Effector memory CD8-positive, alpha-beta T cell (primary cell): ENCODE data around the gene HOXD13.

Experiments
- ATAC-seq: fragments of 150-1000 bp; cut with Tn5 transposase; replicated peaks from 2 replicates; pipeline ENCODE4 v1.10.0; 2021; ENCODE audit warnings: mild to moderate bottlenecking, moderate library complexity
- DNase-seq, 3 experiments: peaks; one replicate each; pipeline ENCODE4 v3.0.0; 2021
- H3K27ac Mint-ChIP-seq, 2 donors: one replicate each; pipeline ENCODE4 v1.8.0; 2022; ENCODE audit warnings: mild to moderate bottlenecking in 2 of 2, mixed read lengths in 2 of 2, moderate library complexity in 2 of 2
- H3K27me3 Mint-ChIP-seq, 2 donors: one replicate each; pipeline ENCODE4 v1.8.0; 2022; ENCODE audit warnings: mixed read lengths in 2 of 2
- H3K36me3 Mint-ChIP-seq: one replicate; pipeline ENCODE4 v1.8.0; 2022; ENCODE audit warnings: mild to moderate bottlenecking, moderate library complexity, mixed read lengths; ENCODE audit not compliant: insufficient read depth
- H3K4me1 Mint-ChIP-seq, 2 donors: one replicate each; pipeline ENCODE4 v1.8.0; 2022; ENCODE audit warnings: low read depth in 2 of 2, mixed read lengths in 2 of 2
- H3K4me3 Mint-ChIP-seq, 2 donors: one replicate each; pipeline ENCODE4 v1.8.0; 2022; ENCODE audit warnings: mild to moderate bottlenecking in 2 of 2, mixed read lengths in 2 of 2, moderate library complexity in 2 of 2
- H3K9me3 Mint-ChIP-seq, 2 donors: one replicate each; pipeline ENCODE4 v1.8.0; 2022; ENCODE audit warnings: mixed read lengths in 2 of 2

Gene HOXD13

GRCh38 chr2:176137252-176137580 lies 44.7 kb downstream of the HOXD13 start:
- Mint-ChIP-seq H3K4me3 (no peak overlapping the region), H3K36me3 (peaks cover 37% of the 10 kb centered on the region), H3K9me3 (no peaks in the 10 kb centered on the region), H3K27ac (no peak overlapping the region), H3K27me3 (peaks cover 88 to 100% of the 10 kb centered on the region in 2 donors), H3K4me1 (peaks cover 9 to 30% of the 10 kb centered on the region in 2 donors)
- DNase-seq (no peak), ATAC-seq (no peak)

GRCh38 chr2:176137906-176138305 lies 45.4 kb downstream of the HOXD13 start:
- peaks cover 87 to 100% of the 10 kb centered on the region in 2 donors for H3K27me3 Mint-ChIP-seq
- H3K4me1 Mint-ChIP-seq, result peaks cover 6 to 27% of the 10 kb centered on the region in 2 donors
- H3K9me3 Mint-ChIP-seq, result no peaks in the 10 kb centered on the region
- H3K36me3 Mint-ChIP-seq, result peaks cover 30% of the 10 kb centered on the region
- H3K4me3 Mint-ChIP-seq, result no peak overlapping the region
- H3K27ac Mint-ChIP-seq, result no peak overlapping the region
- ATAC-seq (no peak), DNase-seq (no peak)

- Mint-ChIP-seq H3K27ac (no peak overlapping the region), H3K27me3 (peaks cover 88 to 100% of the 10 kb centered on the region in 2 donors), H3K4me3 (peak overlapping the region in 1 of 2 donors; percentile 31), H3K4me1 (peaks cover 6 to 26% of the 10 kb centered on the region in 2 donors), H3K36me3 (peaks cover 26% of the 10 kb centered on the region), H3K9me3 (no peaks in the 10 kb centered on the region)
- DNase-seq (no peak), ATAC-seq (no peak)
Measured at GRCh38 chr2:176138526-176138922, 46.0 kb downstream of the HOXD13 start.

DNA sequence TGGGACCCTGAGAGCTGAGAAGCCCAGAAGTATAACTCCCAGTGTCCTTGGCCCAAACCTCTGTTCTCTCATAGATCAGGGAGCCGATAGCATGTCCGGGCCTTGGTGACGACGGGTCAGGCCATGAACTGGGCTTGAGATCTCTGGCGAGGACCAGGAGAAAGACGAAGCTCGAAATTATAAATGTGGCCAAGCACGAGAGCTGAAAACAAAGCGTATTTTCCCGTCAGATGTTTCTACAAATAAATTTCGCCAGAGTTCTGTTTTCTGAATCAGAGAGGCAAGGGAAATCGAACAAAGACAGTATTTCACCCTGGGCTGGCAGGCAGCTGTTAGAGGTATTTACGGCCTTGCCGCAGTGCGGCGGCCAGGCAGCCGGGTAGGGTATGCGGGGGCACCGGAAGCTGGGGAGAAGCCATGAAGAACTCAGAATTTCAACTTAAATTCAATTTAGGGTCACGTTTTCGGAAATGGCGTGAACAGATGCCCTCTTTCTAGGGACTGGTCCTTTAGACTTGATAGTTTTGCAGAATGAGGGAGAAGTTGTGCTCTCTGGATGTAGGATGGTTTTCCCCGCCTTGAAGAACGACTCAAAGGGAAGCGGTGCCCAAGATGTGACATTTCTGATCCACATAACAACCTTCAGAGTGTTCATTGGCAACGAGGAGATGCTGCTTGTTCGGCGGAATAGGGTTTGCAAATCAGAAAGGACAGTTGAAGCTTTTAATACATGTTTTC lies 46.6 kb downstream of the HOXD13 start:
- no peak overlapping the region for H3K27ac Mint-ChIP-seq
- H3K4me3 Mint-ChIP-seq, result peak overlapping the region; percentile 28 to 31
- no peak for DNase-seq

GRCh38 chr2:176139661-176140512 lies 47.4 kb downstream of the HOXD13 start:
- peaks cover 26% of the 10 kb centered on the region for H3K36me3 Mint-ChIP-seq
- no peak overlapping the region for H3K27ac Mint-ChIP-seq
- no peak for DNase-seq
- H3K27me3 Mint-ChIP-seq, result peaks cover 88 to 100% of the 10 kb centered on the region in 2 donors
- H3K9me3 Mint-ChIP-seq, result no peaks in the 10 kb centered on the region
- no peak for ATAC-seq
- H3K4me3 Mint-ChIP-seq, result no peak overlapping the region
- peaks cover 6 to 26% of the 10 kb centered on the region in 2 donors for H3K4me1 Mint-ChIP-seq

More for the DNA sequence above, 46.6 kb downstream of the HOXD13 start:
- peaks cover 6 to 26% of the 10 kb centered on the region in 2 donors for H3K4me1 Mint-ChIP-seq
- H3K27me3 Mint-ChIP-seq, result peaks cover 88 to 100% of the 10 kb centered on the region in 2 donors
- H3K36me3 Mint-ChIP-seq, result peaks cover 26% of the 10 kb centered on the region
- no peaks in the 10 kb centered on the region for H3K9me3 Mint-ChIP-seq
- no peak for ATAC-seq

- peak; percentile 90 for ATAC-seq
- Mint-ChIP-seq H3K27ac (no peak overlapping the region), H3K36me3 (peaks cover 23% of the 10 kb centered on the region), H3K27me3 (peaks cover 88 to 100% of the 10 kb centered on the region in 2 donors), H3K4me3 (peak overlapping the region; percentile 34 to 62), H3K9me3 (no peaks in the 10 kb centered on the region), H3K4me1 (peaks cover 3 to 22% of the 10 kb centered on the region in 2 donors)
- peak; percentile 55 to 65 (median 62) for DNase-seq
Measured at GRCh38 chr2:176140513-176141317, 48.2 kb downstream of the HOXD13 start.

DNA sequence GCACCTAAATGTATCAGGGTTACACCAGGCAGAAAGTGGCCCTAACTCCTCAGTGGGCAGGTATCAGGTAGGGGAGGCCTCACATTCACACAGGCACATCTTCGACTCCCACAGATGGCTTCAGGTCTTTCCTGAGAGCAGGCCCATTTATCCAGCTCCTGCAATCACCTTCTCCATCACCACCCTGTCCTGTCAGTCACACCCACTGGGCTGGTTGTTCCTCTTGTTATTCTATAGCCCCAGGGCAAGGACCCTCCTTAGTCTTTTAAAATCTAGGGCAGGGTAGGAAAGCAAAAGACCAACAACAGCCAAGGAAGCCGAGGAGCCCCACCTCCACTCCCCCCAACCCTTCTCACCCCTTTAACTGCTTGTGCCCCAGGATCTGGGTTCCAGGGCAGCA lies 49.8 kb downstream of the HOXD13 start:
- Mint-ChIP-seq H3K36me3 (peaks cover 19% of the 10 kb centered on the region), H3K27ac (no peak overlapping the region), H3K9me3 (no peaks in the 10 kb centered on the region), H3K27me3 (peaks cover 92 to 100% of the 10 kb centered on the region in 2 donors), H3K4me3 (no peak overlapping the region), H3K4me1 (peaks cover 0 to 16% of the 10 kb centered on the region in 2 donors)
- ATAC-seq (no peak), DNase-seq (no peak)
